Activated T-cell treated with anti-CD3 and anti-CD28 coated beads, Interleukin-2, amount 50 U/mL, for 48 hours (primary cell): Measurements from ENCODE around the gene TGFBRAP1.

Source experiments
- DNase-seq, 2 experiments: peaks; one replicate each; pipeline ENCODE4 v3.0.0-alpha.2; 2020

TGFBRAP1 gene, protein sequence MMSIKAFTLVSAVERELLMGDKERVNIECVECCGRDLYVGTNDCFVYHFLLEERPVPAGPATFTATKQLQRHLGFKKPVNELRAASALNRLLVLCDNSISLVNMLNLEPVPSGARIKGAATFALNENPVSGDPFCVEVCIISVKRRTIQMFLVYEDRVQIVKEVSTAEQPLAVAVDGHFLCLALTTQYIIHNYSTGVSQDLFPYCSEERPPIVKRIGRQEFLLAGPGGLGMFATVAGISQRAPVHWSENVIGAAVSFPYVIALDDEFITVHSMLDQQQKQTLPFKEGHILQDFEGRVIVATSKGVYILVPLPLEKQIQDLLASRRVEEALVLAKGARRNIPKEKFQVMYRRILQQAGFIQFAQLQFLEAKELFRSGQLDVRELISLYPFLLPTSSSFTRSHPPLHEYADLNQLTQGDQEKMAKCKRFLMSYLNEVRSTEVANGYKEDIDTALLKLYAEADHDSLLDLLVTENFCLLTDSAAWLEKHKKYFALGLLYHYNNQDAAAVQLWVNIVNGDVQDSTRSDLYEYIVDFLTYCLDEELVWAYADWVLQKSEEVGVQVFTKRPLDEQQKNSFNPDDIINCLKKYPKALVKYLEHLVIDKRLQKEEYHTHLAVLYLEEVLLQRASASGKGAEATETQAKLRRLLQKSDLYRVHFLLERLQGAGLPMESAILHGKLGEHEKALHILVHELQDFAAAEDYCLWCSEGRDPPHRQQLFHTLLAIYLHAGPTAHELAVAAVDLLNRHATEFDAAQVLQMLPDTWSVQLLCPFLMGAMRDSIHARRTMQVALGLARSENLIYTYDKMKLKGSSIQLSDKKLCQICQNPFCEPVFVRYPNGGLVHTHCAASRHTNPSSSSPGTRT

DNA sequence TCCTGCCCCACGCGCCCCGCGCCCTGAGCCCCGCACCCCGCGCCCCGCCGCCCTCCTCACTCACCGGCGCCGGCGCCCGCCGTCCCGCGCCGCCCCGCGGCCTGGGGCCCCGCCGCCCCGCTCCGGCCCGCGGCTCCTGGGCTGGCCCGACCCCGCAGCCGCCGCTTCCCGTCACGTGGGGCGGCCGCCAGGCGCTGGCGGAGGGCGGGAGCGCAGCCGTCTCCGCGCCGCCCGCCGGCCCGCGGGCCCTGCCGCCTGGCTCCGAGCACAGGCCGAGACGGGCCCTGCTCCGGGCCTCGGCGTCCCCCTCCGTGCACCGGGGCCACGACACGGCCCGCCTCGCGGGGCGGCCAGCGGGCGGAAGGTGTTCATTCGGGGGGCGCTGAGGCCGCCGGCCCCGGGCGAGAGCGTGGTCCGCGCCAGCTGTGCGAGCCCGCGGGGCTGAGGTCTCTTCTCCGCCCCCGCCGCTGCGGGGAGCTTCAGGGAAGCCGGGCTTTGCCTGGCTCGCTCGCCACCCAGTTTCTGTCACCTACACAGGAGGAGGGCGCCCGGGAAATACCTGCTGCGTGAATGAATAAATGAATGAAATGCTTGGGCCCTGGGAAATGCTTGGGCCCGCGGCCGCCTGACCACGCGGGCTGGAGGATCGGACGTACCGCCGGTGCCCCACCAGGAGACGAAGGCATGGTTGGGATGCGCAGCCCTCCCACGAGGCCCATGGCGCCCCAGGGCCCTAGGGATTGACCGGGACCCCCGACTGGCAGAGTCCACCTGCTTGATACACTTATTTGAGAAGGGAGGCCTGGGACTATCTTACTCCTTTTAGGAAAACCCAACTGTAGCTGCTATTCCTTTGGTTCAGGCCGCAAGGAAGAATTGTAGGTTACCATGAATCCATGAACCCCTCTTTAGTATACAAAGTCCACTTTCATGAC, at the start of gene TGFBRAP1:
Gene TGFBRAP1, minus strand, starts transcription at position 175 of the 935 bp plus-strand sequence. CDS start 21,434 bp downstream, outside the sequence.
- peak; percentile 71 to 76 for DNase-seq

DNA sequence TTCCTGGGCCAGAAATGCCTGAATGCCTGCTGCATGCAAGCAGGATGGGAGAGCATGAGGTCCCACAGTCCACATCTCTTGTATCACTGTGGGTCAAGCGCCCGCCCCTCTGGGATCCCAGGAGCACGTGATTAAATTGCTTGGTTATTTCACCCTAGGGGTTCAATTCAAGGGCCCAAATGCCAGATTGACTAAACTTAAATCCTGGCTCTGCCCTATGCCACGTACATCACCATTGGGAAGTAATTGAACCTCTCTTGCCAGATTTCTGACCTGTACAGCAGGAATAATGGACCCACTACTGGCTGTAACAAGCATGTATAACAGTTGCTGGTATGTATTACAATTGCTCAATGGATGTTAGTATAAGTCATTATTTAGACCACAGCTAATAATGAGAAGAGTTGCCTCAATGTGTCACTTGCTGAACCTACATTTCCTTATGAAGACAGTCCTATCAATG, 49.4 kb upstream of the TGFBRAP1 start:
- DNase-seq: no peak

DNA sequence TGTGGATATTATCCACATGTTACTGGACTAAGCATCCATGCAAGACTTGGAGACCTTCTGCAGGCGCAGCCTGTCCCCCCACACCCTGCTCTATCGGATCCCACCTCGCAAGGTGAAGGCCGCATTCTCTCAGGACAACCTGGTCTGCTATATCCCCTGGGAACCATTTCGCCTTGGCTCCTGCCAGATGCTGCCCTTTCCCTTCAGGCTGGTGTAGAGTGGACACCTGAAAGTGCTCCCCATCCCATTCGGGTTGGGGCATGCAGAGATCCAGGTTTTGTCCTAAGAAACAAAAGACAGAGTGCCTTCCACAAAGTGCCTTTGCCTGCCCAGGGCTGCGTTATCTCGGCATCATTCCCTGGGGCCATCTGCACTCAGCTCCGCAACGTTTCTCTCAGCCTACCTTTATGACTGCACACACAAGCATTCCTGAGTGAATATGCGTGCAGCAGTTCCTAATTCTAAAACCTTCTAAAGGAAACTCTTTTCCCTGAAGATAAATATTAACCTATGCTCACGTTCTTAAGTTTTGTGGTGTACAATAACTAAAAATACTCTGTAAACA, 48.8 kb upstream of the TGFBRAP1 start:
- no peak for DNase-seq

DNA sequence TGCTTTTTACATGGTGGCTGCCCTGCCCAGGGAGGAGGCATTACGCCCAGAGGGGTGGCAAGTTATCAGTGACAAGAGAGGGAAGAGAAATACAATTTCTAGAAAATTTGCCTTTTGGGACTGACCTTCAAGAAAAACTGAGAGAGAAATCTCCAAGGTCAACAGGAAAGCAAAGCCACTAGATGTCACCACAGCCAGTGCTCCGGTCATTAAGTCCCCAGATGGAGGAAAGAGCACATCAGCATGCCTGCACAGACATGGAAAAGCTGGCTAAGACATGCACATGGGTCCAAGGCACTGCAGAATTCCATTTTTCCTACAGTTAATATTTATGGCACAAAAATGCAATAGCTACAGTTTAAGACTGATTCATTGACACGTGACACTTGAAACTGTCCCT, 48.3 kb upstream of the TGFBRAP1 start:
- no peak for DNase-seq

DNA sequence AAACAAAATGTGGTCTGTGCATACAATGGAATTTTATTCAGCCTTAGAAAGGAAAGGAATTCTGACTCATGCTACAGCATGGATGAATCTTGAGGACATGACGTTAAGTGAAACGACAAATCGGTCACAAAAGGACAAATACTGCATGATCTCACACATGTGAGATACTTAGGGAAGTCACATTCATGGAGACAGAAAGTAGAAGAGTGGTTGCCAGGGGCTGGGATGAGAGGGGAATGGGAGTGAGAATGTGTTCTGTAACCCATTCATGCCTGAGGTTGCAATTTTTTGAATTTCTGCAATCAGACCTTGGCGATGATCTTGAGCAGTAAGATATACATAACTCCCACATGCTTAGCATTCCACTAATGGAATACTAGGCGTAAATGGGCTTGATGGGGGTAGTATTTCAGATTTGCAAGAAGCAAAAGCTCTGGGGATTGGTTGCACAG, 47.3 kb upstream of the TGFBRAP1 start:
- DNase-seq: no peak

DNA sequence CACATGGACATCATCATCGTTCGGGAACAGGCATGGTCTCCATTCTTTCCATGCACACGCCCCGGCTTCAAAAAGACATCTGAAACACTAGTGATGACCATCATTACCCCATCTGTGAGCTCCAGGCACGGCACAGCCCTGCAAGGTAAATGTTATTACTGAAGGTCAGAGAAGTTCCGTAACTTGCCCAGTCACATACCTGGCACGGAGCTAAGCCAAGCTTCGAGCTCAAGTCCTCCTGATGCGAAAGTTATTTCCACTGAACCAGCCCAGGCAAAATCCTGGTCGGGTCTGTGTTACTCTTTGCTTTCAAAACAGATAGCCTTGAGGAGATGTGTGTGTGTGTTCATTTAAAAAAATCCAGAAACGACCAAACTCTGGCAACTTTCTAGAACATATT, 46.5 kb upstream of the TGFBRAP1 start:
- no peak for DNase-seq

DNA sequence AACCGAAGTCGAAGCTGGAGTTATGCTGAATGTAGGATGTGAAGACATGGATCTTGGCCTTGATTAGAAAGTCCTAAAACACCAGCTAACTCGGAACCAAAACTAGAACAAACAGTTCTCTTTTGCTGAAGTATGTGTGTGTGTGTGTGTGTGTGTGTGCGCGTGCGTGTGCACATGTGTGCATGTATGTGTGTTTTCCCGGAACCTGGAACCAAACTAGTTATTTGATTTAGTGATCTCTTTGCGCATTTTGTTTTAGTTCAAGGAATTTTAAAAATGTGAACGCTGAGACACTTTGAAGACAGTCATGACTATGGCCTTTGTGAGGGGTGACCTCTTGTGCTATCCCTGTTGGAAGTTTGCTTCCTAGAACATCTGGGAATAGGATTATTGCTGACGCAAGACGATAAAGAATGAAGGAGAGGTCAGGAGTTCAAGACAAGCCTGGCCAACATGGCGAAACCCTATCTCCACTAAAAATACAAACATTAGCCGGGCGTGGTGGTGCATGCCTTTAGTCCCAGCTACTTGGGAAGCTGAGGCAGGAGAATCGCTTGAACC, 45.5 kb upstream of the TGFBRAP1 start:
- DNase-seq: no peak

DNA sequence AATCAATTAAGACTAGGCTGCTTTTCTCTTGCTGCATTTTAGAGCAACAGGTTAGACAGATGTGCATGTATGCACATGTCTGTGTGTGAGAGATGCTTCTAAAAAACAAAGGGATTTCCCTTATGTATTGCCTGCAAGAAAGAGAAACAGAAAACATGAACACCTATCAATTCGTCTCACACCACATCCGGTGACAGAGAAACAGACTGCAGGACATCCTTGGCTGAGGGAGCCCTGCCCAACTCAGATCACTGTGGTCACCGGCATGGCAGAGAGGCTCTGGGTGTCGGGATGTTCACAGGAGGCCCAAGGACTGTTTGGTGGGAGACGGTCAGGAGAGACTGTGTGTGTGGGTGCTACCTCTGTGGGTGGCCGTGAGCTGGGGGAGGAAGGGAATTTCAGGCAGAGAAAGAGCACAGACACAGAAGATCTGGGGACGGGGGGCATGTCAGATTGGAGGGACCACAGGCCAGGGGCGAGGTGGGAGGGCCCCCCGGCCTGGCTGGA, 44.4 kb upstream of the TGFBRAP1 start:
- DNase-seq: no peak

DNA sequence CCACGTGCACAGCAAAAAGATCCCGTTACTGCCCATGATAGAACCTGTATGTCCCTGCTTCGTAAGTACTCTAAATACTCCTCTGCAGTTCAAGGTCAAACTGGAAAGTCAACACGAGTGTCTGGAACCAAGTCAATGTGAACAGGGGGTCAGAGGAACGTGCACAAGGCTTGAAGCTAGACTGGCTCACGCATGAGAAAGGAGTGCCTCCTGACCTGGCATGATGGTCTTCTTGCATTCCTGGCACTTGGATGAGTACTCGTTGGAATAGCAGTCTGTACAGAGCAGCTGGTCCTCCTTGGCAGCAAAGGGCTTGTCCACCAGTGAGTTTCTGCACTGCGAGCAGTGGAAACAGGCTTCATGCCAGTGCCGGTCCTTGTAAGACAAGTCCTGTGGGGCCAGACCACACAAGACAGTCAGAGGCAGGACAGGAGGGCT, 43.8 kb upstream of the TGFBRAP1 start:
- DNase-seq: no peak

DNA sequence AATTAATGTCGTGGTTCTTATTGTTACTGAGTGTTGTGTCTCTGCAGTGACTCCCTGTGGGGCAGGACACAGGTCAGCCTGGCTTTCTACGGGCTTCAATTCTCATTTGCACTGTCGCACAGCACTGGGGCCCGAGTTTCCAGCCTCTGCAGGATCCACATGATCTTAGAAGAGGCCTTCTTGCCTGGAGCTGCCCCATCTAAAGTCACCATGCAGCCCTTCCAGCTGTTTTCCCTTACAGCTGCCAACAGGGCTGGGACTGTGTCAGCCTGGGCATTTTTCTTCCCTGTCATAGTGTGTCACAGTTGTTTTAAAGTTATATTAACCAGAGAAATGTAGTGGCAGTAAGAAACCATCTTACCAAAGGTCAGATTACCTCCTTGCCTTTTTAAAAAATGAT, 42.3 kb upstream of the TGFBRAP1 start:
- no peak for DNase-seq

DNA sequence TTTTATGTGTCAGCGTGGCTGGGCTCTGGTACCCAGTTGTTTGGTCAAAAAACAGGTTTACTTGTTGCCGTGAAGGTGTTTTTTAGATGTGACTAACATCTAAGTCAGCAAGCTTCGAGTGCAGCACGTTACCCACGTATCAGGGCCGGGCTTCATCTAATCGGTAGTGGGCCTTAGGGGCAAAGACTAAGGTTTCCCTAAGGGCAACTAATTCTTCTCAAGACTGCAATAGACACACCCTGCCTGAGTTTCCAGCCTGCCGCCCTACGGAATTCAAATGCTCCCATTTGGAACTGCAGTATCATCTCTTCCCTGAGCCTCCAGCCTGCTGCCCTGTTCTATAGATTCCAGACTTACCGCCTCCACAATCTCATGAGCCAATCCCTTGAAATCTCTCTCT, 41.6 kb upstream of the TGFBRAP1 start:
- DNase-seq: no peak

DNA sequence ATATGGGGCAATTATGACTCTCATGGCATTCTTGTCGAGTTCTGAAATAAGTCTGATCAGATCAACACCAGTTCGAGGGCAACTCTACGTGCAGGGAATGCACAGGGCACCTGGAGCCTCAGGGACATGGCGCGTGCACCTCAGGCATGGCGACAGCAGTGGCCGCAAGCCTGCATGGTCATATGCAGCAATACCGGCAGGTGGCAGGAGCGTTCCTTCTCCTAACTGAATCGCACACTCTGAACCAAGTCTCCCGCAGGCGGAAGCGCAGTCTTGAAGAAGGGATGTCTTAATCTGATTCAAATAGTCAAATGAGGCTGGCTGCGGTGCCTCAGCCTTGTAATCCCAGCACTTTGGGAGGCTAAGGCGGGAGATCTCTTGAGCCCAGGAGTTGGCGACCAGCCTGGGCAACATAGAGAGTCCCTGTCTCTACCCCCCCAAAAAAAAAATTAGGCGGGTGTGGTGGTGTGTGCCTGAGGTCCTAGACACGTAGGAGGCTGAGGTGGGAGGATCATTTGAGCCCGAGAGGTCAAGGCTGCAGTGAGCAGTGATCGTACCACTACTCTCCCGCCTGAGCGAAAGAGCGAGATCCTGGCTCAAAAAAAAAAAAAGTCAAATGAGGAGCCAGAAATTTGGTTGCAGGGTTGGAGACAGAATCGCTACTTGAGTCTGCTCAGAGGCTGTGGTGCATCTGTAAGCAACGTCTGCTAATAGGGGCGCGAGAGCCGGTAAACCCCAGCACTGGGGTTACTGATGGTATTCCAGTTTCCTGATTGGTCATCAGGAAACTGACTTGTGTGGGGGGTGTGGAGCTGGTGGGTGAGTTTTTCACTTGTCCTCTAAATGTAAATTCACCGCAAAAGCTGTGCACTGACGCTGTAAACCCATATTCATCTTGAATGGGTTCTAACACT, 40.5 kb upstream of the TGFBRAP1 start:
- peak; percentile 89 to 93 for DNase-seq

DNA sequence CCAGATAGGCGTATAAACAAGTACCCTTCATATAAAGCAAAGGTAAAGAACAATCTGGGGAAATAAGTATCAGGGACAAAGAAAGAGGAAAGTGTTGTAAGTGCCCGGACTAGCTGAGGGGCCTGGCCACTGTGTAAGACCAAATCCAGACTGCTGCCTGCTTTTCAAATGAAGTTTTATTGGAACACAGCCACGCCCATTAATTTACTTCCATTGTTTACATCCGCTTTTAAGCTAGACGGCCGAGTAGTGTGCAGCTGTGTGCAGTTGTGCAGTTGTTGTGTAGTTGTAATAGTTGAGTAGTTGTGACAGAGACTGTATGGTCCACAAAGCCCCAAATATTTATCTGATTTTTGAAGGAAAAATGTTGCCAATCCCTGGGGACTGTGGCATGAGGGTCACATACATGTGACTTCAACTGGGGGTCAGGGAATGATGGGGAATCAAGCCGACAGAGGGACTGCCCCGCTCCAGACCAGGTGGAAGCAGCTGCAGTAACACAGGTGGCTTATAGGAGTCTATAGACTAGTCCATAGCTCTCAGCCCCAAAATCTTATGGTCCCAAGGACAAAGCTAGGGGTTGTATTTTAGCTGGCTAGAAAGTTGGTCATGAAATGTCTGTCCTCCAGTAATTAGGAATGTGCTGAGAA, 39.3 kb upstream of the TGFBRAP1 start:
- no peak for DNase-seq

DNA sequence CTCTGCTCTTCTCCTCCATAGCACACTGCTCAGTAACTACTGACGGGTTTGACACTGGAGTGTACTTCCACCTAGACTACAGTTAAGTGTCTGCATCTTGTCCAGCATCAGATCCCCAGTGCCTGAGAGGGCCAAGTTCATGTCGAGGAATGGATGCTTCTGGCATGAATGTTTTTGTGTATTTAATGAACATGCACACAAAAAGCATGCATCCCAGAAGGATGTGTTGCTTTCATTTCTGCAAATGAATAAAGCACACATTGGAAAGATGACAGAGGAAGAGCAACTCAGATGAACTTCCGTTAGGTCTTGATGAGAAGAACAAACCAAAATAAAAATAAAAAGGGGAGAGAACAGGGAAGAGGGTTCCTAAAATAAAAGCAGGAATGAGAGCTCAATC, 35.7 kb upstream of the TGFBRAP1 start:
- DNase-seq: no peak

DNA sequence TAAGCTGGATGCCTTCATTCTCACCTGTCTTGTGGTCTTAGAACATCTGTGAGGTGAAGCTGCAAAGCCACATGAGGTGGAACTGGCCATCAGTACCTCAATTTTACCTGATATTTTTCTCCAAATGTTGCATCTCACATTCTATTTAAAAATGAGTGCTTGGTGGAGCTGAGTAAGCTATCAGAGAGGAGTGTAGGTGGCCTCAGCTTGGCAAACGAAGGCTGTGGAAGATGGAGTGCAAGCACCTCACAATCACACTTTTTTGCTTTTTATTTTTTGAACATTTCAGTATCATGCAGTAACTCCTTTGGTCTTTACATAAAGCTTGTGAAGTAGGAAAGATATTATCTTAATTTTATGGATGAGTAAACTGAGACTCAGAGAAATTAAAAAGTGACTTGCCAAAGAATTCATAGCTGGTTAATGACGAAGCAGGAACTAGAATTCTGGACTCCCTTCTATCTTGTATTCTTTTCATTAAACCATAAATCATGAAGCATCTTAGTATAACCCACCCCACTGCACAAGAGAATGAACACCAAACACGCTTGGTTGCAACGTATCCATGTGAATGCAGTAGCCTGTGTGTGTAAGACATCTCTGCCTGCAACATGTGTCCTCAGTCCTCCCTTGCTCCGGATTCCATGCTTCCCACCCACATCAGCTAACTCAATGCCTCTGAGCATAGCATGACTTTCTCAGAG, 35.1 kb upstream of the TGFBRAP1 start:
- DNase-seq: no peak

DNA sequence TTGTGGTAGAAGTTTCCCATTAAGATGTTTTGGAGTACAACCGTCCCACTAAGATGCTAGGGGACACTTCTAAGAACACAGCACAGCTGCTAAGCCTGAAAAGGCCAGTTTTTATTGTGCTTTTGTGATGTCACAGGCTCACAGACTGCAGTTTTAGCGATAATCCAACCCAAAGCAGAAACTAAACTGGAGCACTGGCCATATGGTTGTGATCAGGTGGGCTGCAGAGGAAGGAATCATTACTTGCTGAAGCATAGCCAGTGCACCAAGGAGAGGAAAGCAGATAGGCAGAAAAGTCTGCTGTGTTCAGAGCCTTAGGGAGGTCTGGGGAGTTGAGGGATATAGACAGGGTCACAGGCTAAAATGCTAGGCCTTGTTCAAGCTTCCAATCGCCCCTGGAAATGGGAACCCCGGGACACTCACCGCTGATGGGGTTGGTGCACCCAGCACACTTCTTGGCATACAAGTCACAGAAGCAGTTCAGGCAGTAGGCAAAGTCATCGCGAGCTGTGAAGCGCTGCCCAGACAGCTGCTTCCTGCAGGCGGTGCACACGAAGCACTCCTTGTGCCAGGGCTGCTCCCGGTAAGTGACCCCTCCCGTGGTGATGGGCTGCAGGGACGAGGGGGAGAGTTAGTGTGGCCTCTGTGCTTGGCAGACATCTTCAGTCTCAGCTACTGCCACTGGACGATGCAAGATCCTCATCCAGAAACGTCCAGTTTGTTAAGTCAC, 33.5 kb upstream of the TGFBRAP1 start:
- no peak for DNase-seq

DNA sequence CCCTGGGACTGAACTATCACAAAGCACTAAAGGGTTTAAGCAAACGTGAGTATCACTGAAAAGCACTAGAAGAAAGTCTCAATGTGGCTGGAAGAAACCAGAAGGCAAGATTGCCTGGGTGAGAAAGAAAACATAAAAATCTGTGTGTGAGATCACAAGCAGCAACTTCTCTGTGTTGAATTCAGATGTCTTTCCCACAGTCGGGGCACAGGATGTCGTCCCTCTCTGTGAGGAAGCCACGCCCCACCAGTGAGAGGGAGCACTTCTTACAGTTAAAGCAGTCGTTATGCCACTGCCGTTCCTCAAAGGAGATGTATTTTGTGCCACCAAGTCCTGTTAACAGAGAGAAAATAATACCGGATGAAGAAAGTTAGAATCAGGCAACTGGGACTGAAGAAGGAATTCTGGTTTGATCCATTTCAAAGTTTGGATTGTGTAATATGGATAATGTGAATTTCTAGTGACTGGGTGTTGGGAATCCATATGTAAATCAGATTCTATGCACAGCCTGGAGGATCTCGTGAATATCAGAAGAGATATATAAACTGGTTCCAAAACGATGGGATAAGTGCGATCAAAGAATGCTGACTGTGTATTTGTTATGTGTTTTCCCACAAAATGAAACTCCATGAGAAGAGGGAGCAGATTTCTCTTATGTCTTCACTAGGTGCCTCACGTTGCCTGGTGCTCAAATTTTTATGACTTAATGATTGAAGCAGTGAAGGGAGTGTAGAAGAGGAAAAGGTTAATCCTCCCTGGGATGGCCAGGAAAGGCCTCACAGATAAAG, 31.8 kb upstream of the TGFBRAP1 start:
- DNase-seq: no peak

DNA sequence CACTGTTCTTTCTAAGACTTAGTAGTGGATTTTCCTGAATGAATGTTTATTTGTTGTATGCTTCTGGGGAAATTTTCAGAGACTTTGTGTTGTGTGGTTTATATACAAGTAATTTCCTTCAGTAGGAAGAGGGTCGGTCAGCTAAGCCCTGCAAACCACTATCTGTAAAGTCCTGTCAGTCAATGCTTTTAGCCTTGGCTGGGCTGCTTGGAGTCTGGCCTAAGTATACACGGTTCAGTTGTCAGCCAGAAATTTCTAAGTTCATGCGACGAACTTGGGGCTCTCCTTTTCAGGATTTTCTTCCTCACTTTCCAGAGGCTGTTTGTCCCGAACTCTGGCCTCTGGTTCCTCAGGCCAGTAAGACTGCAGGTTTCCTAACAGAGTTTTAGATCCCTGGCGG, 29.1 kb upstream of the TGFBRAP1 start:
- no peak for DNase-seq
